Liver (tissue), 9 donors: ENCODE measurements around the gene ADGRB2. TPM values are rescaled to one million over a fixed set of nuclear protein-coding genes. Genes with fewer than 3 reads are reported as not detected.

ENCODE experiments used
- DNase-seq: peaks from one replicate; pipeline ENCODE4 v3.0.0-alpha.2; 2017; ENCODE audit warnings: low spot score
- H3K27ac ChIP-seq, 2 donors: one replicate each; pipeline ENCODE4 v1.7.0; 2013; ENCODE audit warnings: inconsistent platforms in 2 of 2, low read length in 2 of 2, control low read depth in 1 of 2, low read depth in 1 of 2, mild to moderate bottlenecking in 1 of 2
- H3K27me3 ChIP-seq, 4 donors: one replicate each; pipeline versions ENCODE4 v1.6.1 to v1.7.0; 2013; ENCODE audit warnings: low read length in 3 of 4, inconsistent platforms in 1 of 4, mild to moderate bottlenecking in 1 of 4, moderate library complexity in 1 of 4; ENCODE audit not compliant: control insufficient read depth in 4 of 4, insufficient read depth in 4 of 4
- H3K36me3 ChIP-seq, 4 donors: one replicate each; pipeline versions ENCODE4 v1.6.1 to v1.7.0; 2013; ENCODE audit warnings: low read length in 3 of 4, mild to moderate bottlenecking in 3 of 4, low read depth in 1 of 4, moderate library complexity in 1 of 4; ENCODE audit not compliant: control insufficient read depth in 4 of 4, insufficient read depth in 3 of 4
- H3K4me1 ChIP-seq, 4 donors: one replicate each; pipeline versions ENCODE4 v1.6.1 to v1.7.0; 2013; ENCODE audit warnings: low read length in 3 of 4, mild to moderate bottlenecking in 3 of 4, moderate library complexity in 1 of 4; ENCODE audit not compliant: control insufficient read depth in 4 of 4, insufficient read depth in 4 of 4
- H3K4me3 ChIP-seq, 3 donors: one replicate each; pipeline versions ENCODE4 v1.6.1 to v1.7.0; 2013; ENCODE audit warnings: low read length in 3 of 3, control low read depth in 1 of 3, low read depth in 1 of 3, mild to moderate bottlenecking in 1 of 3
- H3K9ac ChIP-seq, 2 donors: one replicate each; pipeline ENCODE4 v1.7.0; 2013; ENCODE audit warnings: low read length in 2 of 2, mild to moderate bottlenecking in 2 of 2, moderate library complexity in 2 of 2, control low read depth in 1 of 2, low read depth in 1 of 2
- H3K9me3 ChIP-seq, 4 donors: one replicate each; pipeline versions ENCODE4 v1.6.1 to v1.7.0; 2013; ENCODE audit warnings: low read length in 3 of 4; ENCODE audit not compliant: control insufficient read depth in 4 of 4
- CTCF ChIP-seq: fragments of 150-350 bp; IDR thresholded peaks from 2 replicates; pipeline ENCODE4 v1.5.1; 2017; ENCODE audit warnings: improper control_type of control experiment, low read depth, low read length; ENCODE audit not compliant: missing input control
- FOXA1 ChIP-seq: IDR thresholded peaks from 2 replicates; pipeline ENCODE4 v1.6.1; 2016; ENCODE audit warnings: antibody characterized with exemption
- FOXA2 ChIP-seq: IDR thresholded peaks from 2 replicates; pipeline ENCODE4 v1.6.1; 2016; ENCODE audit warnings: antibody characterized with exemption
- HNF4A ChIP-seq, 2 donors: conservative IDR thresholded peaks; 2 replicates each; pipeline ENCODE4 v1.6.1; 2016; ENCODE audit warnings: antibody characterized with exemption in 2 of 2, mild to moderate bottlenecking in 2 of 2
- HNF4G ChIP-seq: IDR thresholded peaks from 2 replicates; pipeline ENCODE4 v1.6.1; 2016; ENCODE audit warnings: antibody characterized with exemption
- JUND ChIP-seq, 2 donors: IDR thresholded peaks; 2 replicates each; pipeline ENCODE4 v1.6.1; 2016; ENCODE audit warnings: antibody characterized with exemption in 2 of 2
- MAX ChIP-seq: IDR thresholded peaks from 2 replicates; pipeline ENCODE4 v1.6.1; 2016; ENCODE audit warnings: antibody characterized with exemption
- REST ChIP-seq: IDR thresholded peaks from 2 replicates; pipeline ENCODE4 v1.6.1; 2016; ENCODE audit warnings: antibody characterized with exemption, mild to moderate bottlenecking
- RXRA ChIP-seq, 2 donors: IDR thresholded peaks; 2 replicates each; pipeline ENCODE4 v1.6.1; 2017 to 2018; ENCODE audit warnings: antibody characterized with exemption in 2 of 2, mild to moderate bottlenecking in 1 of 2
- SP1 ChIP-seq: IDR thresholded peaks from 2 replicates; pipeline ENCODE4 v1.6.1; 2018; ENCODE audit warnings: antibody characterized with exemption, mild to moderate bottlenecking
- TAF1 ChIP-seq: conservative IDR thresholded peaks from 2 replicates; pipeline ENCODE4 v1.6.1; 2016; ENCODE audit warnings: antibody characterized with exemption, mild to moderate bottlenecking
- YY1 ChIP-seq: IDR thresholded peaks from 2 replicates; pipeline ENCODE4 v1.6.1; 2016; ENCODE audit warnings: antibody characterized with exemption, mild to moderate bottlenecking
- WGBS: extraction: QIAGEN DNeasy Blood & Tissue Kit; methylation state at CpG from one replicate; pipeline ENCODE4 v1.1.7; 2013; 5-methylcytosine and 5-hydroxymethylcytosine counted together
- polyA plus RNA-seq, 2 donors: library from polyadenylated mRNA; stranded (reverse) in 1 of 2; unstranded in 1 of 2; fragments of 200-250 nt in 1 of 2; fragments of >200 nt in 1 of 2; fragmentation: Nextera tagmentation in 1 of 2; extraction: Ambion mirVana in 1 of 2; gene quantifications; one replicate each; pipeline versions ENCODE4 v1.2.1 to v1.2.3, GENCODE V29; 2013 to 2015
- total RNA-seq, 2 donors: library from RNA; depleted of rRNA; stranded (reverse); fragments of >200 nt; gene quantifications; one replicate each; pipeline ENCODE4 v1.2.3, GENCODE V29; 2014
- TF ChIP-seq, protein P1 (sequence below): IDR thresholded peaks from 2 replicates; pipeline ENCODE4 v1.6.1; 2016; ENCODE audit warnings: antibody characterized with exemption
- TF ChIP-seq, protein P2 (sequence below): IDR thresholded peaks from 2 replicates; pipeline ENCODE4 v1.6.1; 2016; ENCODE audit warnings: antibody characterized with exemption
- donor health status: healthy.
- donor health status: healthy.
- donor health status: healthy.
- donor health status: healthy.
- donor health status: healthy.

Gene ADGRB2
- total and polyA plus RNA-seq, 4 donors, result under 0.01 to 0.05 (median 0.05) TPM; not detected in 1

GRCh38 chr1:31732343-31732742 lies 31.8 kb downstream of the ADGRB2 start:
- Histone ChIP-seq H3K36me3 (no peaks in the 10 kb centered on the region), H3K27ac (no peak overlapping the region), H3K4me3 (no peak overlapping the region), H3K9ac (no peak overlapping the region), H3K9me3 (no peaks in the 10 kb centered on the region), H3K4me1 (no peaks in the 10 kb centered on the region), H3K27me3 (no peaks in the 10 kb centered on the region)
- TF ChIP-seq JUND (IDR thresholded peaks at IDR 0.05), result no peak
- no peak for TF ChIP-seq SP1
- no peak for TF ChIP-seq CTCF
- 79% methylated on average over 6 of the region's 6 CpGs for WGBS
- DNase-seq, result no peak

DNA sequence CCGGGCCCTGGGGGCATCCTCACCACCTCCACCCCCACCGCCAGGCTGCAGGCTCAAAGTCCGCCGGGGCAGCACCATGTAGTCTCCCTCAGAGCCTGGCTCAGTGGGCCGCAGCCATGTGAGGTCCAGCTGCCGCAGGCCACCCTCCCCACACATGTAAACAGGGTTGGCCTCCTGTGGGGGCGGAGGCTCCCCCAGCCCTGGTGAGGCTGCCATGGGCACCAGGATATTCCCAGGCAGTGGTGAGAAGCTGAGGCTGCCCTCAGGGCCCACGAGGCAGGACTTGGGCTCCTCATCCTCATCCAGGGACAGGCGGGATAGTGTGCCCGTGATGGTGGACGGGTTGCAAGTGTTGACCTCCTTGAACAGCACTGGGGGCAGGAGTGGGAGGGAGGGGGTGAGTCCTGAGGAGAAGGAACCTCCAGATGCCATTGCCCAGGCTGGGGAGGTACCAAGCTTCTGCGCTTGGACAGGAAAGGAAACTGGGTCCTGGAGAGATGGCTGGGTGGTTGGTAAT lies 33.0 kb downstream of the ADGRB2 start:
- WGBS, result 90% methylated on average over 12 of the region's 12 CpGs
- no peak overlapping the region for H3K27ac ChIP-seq
- no peaks in the 10 kb centered on the region for H3K36me3 ChIP-seq
- no peak for DNase-seq
- no peak overlapping the region for H3K9ac ChIP-seq
- H3K4me1 ChIP-seq, result no peaks in the 10 kb centered on the region
- H3K4me3 ChIP-seq, result no peak overlapping the region
- no peaks in the 10 kb centered on the region for H3K9me3 ChIP-seq
- H3K27me3 ChIP-seq, result no peaks in the 10 kb centered on the region
- TF ChIP-seq HNF4A (conservative IDR thresholded peaks at IDR 0.05) (no peak), SP1 (no peak), REST (no peak), CTCF (no peak), YY1 (no peak), MAX (no peak), JUND (IDR thresholded peaks at IDR 0.05) (no peak), FOXA2 (no peak), TAF1 (no peak), FOXA1 (no peak), HNF4G (no peak), RXRA (IDR thresholded peaks at IDR 0.05) (no peak)
- TF ChIP-seq, protein P1, sequence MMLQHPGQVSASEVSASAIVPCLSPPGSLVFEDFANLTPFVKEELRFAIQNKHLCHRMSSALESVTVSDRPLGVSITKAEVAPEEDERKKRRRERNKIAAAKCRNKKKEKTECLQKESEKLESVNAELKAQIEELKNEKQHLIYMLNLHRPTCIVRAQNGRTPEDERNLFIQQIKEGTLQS, result no peak
- TF ChIP-seq, protein P2, sequence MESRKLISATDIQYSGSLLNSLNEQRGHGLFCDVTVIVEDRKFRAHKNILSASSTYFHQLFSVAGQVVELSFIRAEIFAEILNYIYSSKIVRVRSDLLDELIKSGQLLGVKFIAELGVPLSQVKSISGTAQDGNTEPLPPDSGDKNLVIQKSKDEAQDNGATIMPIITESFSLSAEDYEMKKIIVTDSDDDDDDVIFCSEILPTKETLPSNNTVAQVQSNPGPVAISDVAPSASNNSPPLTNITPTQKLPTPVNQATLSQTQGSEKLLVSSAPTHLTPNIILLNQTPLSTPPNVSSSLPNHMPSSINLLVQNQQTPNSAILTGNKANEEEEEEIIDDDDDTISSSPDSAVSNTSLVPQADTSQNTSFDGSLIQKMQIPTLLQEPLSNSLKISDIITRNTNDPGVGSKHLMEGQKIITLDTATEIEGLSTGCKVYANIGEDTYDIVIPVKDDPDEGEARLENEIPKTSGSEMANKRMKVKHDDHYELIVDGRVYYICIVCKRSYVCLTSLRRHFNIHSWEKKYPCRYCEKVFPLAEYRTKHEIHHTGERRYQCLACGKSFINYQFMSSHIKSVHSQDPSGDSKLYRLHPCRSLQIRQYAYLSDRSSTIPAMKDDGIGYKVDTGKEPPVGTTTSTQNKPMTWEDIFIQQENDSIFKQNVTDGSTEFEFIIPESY, result no peak
